Measurements from ENCODE around the gene SYTL3. TPM values are rescaled to one million over a fixed set of nuclear protein-coding genes. Genes with fewer than 3 reads are reported as not detected.

Gene SYTL3
- total RNA-seq, 1 experiment from 2014 or later, result 0.09 TPM

- Histone ChIP-seq H3K9me3 (ENCODE audit: control insufficient read depth, low read depth, low read length) (no peaks in the 10 kb centered on the region), H3K23me2 (ENCODE audit: insufficient read length, low read depth, low read length, poor library complexity, severe bottlenecking) (no peaks in the 10 kb centered on the region), H3K9ac (ENCODE audit: extremely low read depth, insufficient read length, low read length) (no peak overlapping the region), H2AK5ac (ENCODE audit: insufficient read length, low read length) (no peak overlapping the region), H3K56ac (ENCODE audit: insufficient read length, low read depth, low read length) (no peak overlapping the region), H3T11ph (ENCODE audit: low read length) (no peak overlapping the region), H4K5ac (ENCODE audit: insufficient read length, low read depth, low read length) (no peak overlapping the region), H4K91ac (ENCODE audit: insufficient read length, low read depth, low read length) (no peak overlapping the region), H3K4ac (ENCODE audit: low read depth, low read length) (no peak overlapping the region), H3K14ac (ENCODE audit: insufficient read depth, low read length) (no peak overlapping the region), H3K27me3 (ENCODE audit: insufficient read depth, low read length) (no peaks in the 10 kb centered on the region), H2BK15ac (ENCODE audit: low read depth, low read length) (no peak overlapping the region), H3K23ac (ENCODE audit: insufficient read length, low read depth, low read length) (no peak overlapping the region), H3K18ac (ENCODE audit: insufficient read length, low read depth, low read length) (no peak overlapping the region), H3K79me1 (ENCODE audit: insufficient read depth, low read depth, low read length, poor library complexity, severe bottlenecking) (no peaks in the 10 kb centered on the region), H3K4me1 (ENCODE audit: insufficient read depth, low read length) (peaks cover 9% of the 10 kb centered on the region; the same call in 1 of the 2 replicates), H2BK12ac (ENCODE audit: insufficient read length, low read depth, low read length) (no peak overlapping the region), H3K4me2 (ENCODE audit: insufficient read depth, insufficient read length, low read length) (no peak overlapping the region), H2BK20ac (ENCODE audit: low read depth, low read length, poor library complexity, severe bottlenecking) (no peak overlapping the region), H2AFZ (ENCODE audit: low read length) (no peak overlapping the region), H4K20me1 (ENCODE audit: control insufficient read depth, insufficient read depth, insufficient read length) (no peaks in the 10 kb centered on the region), H4K8ac (replicated peaks; ENCODE audit: insufficient read length, low read depth, low read length) (no peak overlapping the region), H2BK120ac (ENCODE audit: low read depth, low read length, poor library complexity, severe bottlenecking) (no peak overlapping the region), H2BK5ac (ENCODE audit: insufficient read length, low read length) (no peak overlapping the region), H3K27ac (ENCODE audit: insufficient read length, low read depth, low read length) (no peak overlapping the region), H3K79me2 (ENCODE audit: insufficient read depth, low read length) (peaks cover 81% of the 10 kb centered on the region)
- WGBS (ENCODE audit: extremely low coverage, insufficient read length, low lambda C conversion rate), result no CpG with 5 or more reads among the region's 8 CpGs
- no peak overlapping the region for H3K27ac Mint-ChIP-seq
- no peak for DNase-seq
- peaks cover 60 to 65% of the 10 kb centered on the region in 2 experiments for H3K4me1 Mint-ChIP-seq
- H3K27me3 Mint-ChIP-seq (ENCODE audit: low read depth), result no peaks in the 10 kb centered on the region
- H3K9me3 Mint-ChIP-seq, result no peaks in the 10 kb centered on the region
- peaks cover 4 to 39% (median 13%) of the 10 kb centered on the region in 3 experiments; a peak in 6 of 7 replicates for H3K36me3 Mint-ChIP-seq (ENCODE audit: insufficient read depth in 1 of 3, low read depth in 3 of 3)
- no peak overlapping the region for H3K4me3 Mint-ChIP-seq
- TF ChIP-seq CTCF (conservative IDR thresholded peaks at IDR 0.05), result no peak
Measured at GRCh38 chr6:158798311-158798710, 148.5 kb downstream of the SYTL3 start.

All from H9 (cell line).